H9 (cell line): ENCODE results near the gene OXER1. TPM values are rescaled to one million over a fixed set of nuclear protein-coding genes. Genes with fewer than 3 reads are reported as not detected.

Experiments
- DNase-seq: peaks from one replicate; pipeline ENCODE4 v3.0.0-alpha.2; 2017
- H2AFZ ChIP-seq: one replicate; pipeline ENCODE4 v1.6.1; 2013; ENCODE audit warnings: mild to moderate bottlenecking, low read length, control low read depth, moderate library complexity
- H2AK5ac ChIP-seq: 2 replicates; pipeline ENCODE4 v1.6.1; 2013; ENCODE audit warnings: low read length, control low read depth, mixed read lengths; ENCODE audit not compliant: insufficient read length
- H2BK120ac ChIP-seq: one replicate; pipeline ENCODE4 v1.6.1; 2013; ENCODE audit warnings: low read depth, mild to moderate bottlenecking, low read length, control low read depth, inconsistent platforms; ENCODE audit not compliant: poor library complexity, severe bottlenecking
- H2BK12ac ChIP-seq: 2 replicates; pipeline ENCODE4 v1.6.1; 2013; ENCODE audit warnings: low read length, control low read depth, mixed read lengths, low read depth; ENCODE audit not compliant: insufficient read length
- H2BK15ac ChIP-seq: 2 replicates; pipeline ENCODE4 v1.6.1; 2013; ENCODE audit warnings: low read depth, low read length, control low read depth
- H2BK20ac ChIP-seq: one replicate; pipeline ENCODE4 v1.6.1; 2013; ENCODE audit warnings: low read depth, mild to moderate bottlenecking, low read length, control low read depth, inconsistent platforms; ENCODE audit not compliant: poor library complexity, severe bottlenecking
- H2BK5ac ChIP-seq: 2 replicates; pipeline ENCODE4 v1.6.1; 2013; ENCODE audit warnings: low read length, control low read depth, mixed read lengths; ENCODE audit not compliant: insufficient read length
- H3K14ac ChIP-seq: 2 replicates; pipeline ENCODE4 v1.6.1; 2013; ENCODE audit warnings: low read length, control low read depth; ENCODE audit not compliant: insufficient read depth
- H3K18ac ChIP-seq: 2 replicates; pipeline ENCODE4 v1.6.1; 2013; ENCODE audit warnings: low read depth, mild to moderate bottlenecking, mixed read lengths, low read length, control low read depth; ENCODE audit not compliant: insufficient read length
- H3K23ac ChIP-seq: 2 replicates; pipeline ENCODE4 v1.6.1; 2013; ENCODE audit warnings: low read length, control low read depth, mixed read lengths, low read depth; ENCODE audit not compliant: insufficient read length
- H3K23me2 ChIP-seq: 2 replicates; pipeline ENCODE4 v1.6.1; 2013; ENCODE audit warnings: low read depth, mild to moderate bottlenecking, mixed read lengths, low read length, control low read depth; ENCODE audit not compliant: insufficient read length, poor library complexity, severe bottlenecking
- H3K27ac ChIP-seq: 2 replicates; pipeline ENCODE4 v1.5.1; 2013; ENCODE audit warnings: low read length, control low read depth, mixed read lengths, low read depth; ENCODE audit not compliant: insufficient read length
- H3K27me3 ChIP-seq: 2 replicates; pipeline ENCODE4 v1.6.1; 2013; ENCODE audit warnings: low read length, control low read depth, inconsistent platforms; ENCODE audit not compliant: insufficient read depth
- H3K4ac ChIP-seq: 2 replicates; pipeline ENCODE4 v1.6.1; 2013; ENCODE audit warnings: low read depth, mild to moderate bottlenecking, control low read depth, inconsistent platforms, low read length, moderate library complexity
- H3K4me1 ChIP-seq: 2 replicates; pipeline ENCODE4 v1.6.1; 2013; ENCODE audit warnings: low read length, control low read depth, inconsistent platforms; ENCODE audit not compliant: insufficient read depth
- H3K4me2 ChIP-seq: 2 replicates; pipeline ENCODE4 v1.6.1; 2013; ENCODE audit warnings: low read length, control low read depth, mixed read lengths; ENCODE audit not compliant: insufficient read length, insufficient read depth
- H3K56ac ChIP-seq: 2 replicates; pipeline ENCODE4 v1.6.1; 2013; ENCODE audit warnings: low read depth, mild to moderate bottlenecking, mixed read lengths, low read length, control low read depth; ENCODE audit not compliant: insufficient read length
- H3K79me1 ChIP-seq: 2 replicates; pipeline ENCODE4 v1.6.1; 2013; ENCODE audit warnings: low read depth, mild to moderate bottlenecking, moderate library complexity, low read length, control low read depth, inconsistent platforms; ENCODE audit not compliant: insufficient read depth, poor library complexity, severe bottlenecking
- H3K79me2 ChIP-seq: 2 replicates; pipeline ENCODE4 v1.6.1; 2013; ENCODE audit warnings: low read length, control low read depth, inconsistent platforms; ENCODE audit not compliant: insufficient read depth
- H3K9ac ChIP-seq: 2 replicates; pipeline ENCODE4 v1.6.1; 2013; ENCODE audit warnings: low read length, control low read depth, mixed read lengths; ENCODE audit not compliant: insufficient read length; ENCODE audit errors: extremely low read depth
- H3K9me3 ChIP-seq: one replicate; pipeline ENCODE4 v1.6.1; 2013; ENCODE audit warnings: low read depth, low read length, inconsistent platforms; ENCODE audit not compliant: control insufficient read depth
- H3T11ph ChIP-seq: one replicate; pipeline ENCODE4 v1.6.1; 2013; ENCODE audit warnings: mild to moderate bottlenecking, low read length, control low read depth, inconsistent platforms
- H4K20me1 ChIP-seq: one replicate; pipeline ENCODE4 v1.6.1; 2013; ENCODE audit not compliant: control insufficient read depth, insufficient read length, insufficient read depth
- H4K5ac ChIP-seq: 2 replicates; pipeline ENCODE4 v1.6.1; 2013; ENCODE audit warnings: low read depth, mild to moderate bottlenecking, mixed read lengths, low read length, control low read depth; ENCODE audit not compliant: insufficient read length
- H4K8ac ChIP-seq: replicated peaks from 2 replicates; pipeline ENCODE4 v1.6.1; 2013; ENCODE audit warnings: low read length, control low read depth, mixed read lengths, low read depth; ENCODE audit not compliant: insufficient read length
- H4K91ac ChIP-seq: 2 replicates; pipeline ENCODE4 v1.6.1; 2013; ENCODE audit warnings: low read depth, mild to moderate bottlenecking, moderate library complexity, mixed read lengths, low read length, control low read depth; ENCODE audit not compliant: insufficient read length
- H3K27ac Mint-ChIP-seq, 3 experiments: 2 replicates in 2 of 3; 3 replicates in 1 of 3; pipeline ENCODE4 v1.8.0; 2020 to 2021; ENCODE audit warnings: mixed read lengths in 3 of 3, mild to moderate bottlenecking in 1 of 3, moderate library complexity in 1 of 3
- H3K27me3 Mint-ChIP-seq: 2 replicates; pipeline ENCODE4 v1.8.0; 2021; ENCODE audit warnings: low read depth, mild to moderate bottlenecking, moderate library complexity, mixed read lengths
- H3K36me3 Mint-ChIP-seq, 3 experiments: 2 replicates in 2 of 3; 3 replicates in 1 of 3; pipeline ENCODE4 v1.8.0; 2020 to 2021; ENCODE audit warnings: low read depth in 3 of 3, mixed read lengths in 3 of 3; ENCODE audit not compliant: insufficient read depth in 1 of 3
- H3K4me1 Mint-ChIP-seq, 2 experiments: 2 replicates each; pipeline ENCODE4 v1.8.0; 2020; ENCODE audit warnings: mixed read lengths in 2 of 2
- H3K4me3 Mint-ChIP-seq, 2 experiments: 2 replicates in 1 of 2; 3 replicates in 1 of 2; pipeline ENCODE4 v1.8.0; 2020 to 2021; ENCODE audit warnings: mild to moderate bottlenecking in 2 of 2, mixed read lengths in 2 of 2, moderate library complexity in 1 of 2
- H3K9me3 Mint-ChIP-seq, 2 experiments: 2 replicates in 1 of 2; 3 replicates in 1 of 2; pipeline ENCODE4 v1.8.0; 2020; ENCODE audit warnings: mild to moderate bottlenecking in 2 of 2, mixed read lengths in 2 of 2, moderate library complexity in 1 of 2
- WGBS: extraction: QIAGEN DNeasy Blood & Tissue Kit; methylation state at CpG from one replicate; pipeline ENCODE4 v1.1.7; 2013; ENCODE audit warnings: missing lambda C conversion rate, low lambda C conversion rate, mixed read lengths; ENCODE audit not compliant: insufficient read length; ENCODE audit errors: extremely low coverage; 5-methylcytosine and 5-hydroxymethylcytosine counted together
- total RNA-seq: library from RNA; stranded (reverse); gene quantifications from 2 replicates; pipeline ENCODE4 v1.2.1, GENCODE V29; 2021
- TF ChIP-seq, protein P1 (sequence below): fragments of 200-600 bp; sonication (generic); conservative IDR thresholded peaks from 3 replicates; pipeline ENCODE4 v1.8.0; 2021; ENCODE audit warnings: antibody characterized with exemption, mild to moderate bottlenecking

The OXER1 gene
- total RNA-seq, 1 experiment from 2014 or later, result 1.6 TPM

- Histone ChIP-seq H4K91ac (no peak overlapping the region), H2BK12ac (no peak overlapping the region), H3K9ac (no peak overlapping the region), H3K27ac (no peak overlapping the region), H4K8ac (no peak overlapping the region), H2BK5ac (no peak overlapping the region), H4K5ac (no peak overlapping the region), H2AFZ (no peak overlapping the region), H2BK15ac (no peak overlapping the region), H3K4ac (no peak overlapping the region), H3T11ph (no peak overlapping the region), H3K79me2 (no peaks in the 10 kb centered on the region), H2AK5ac (no peak overlapping the region), H3K23me2 (no peaks in the 10 kb centered on the region), H4K20me1 (no peaks in the 10 kb centered on the region), H3K79me1 (no peaks in the 10 kb centered on the region), H3K14ac (no peak overlapping the region), H3K9me3 (no peaks in the 10 kb centered on the region), H3K4me2 (no peak overlapping the region), H2BK20ac (no peak overlapping the region), H2BK120ac (no peak overlapping the region), H3K56ac (no peak overlapping the region), H3K27me3 (0 out of 2 replicates have a peak, but pooled peaks cover 2% of the 10 kb centered on the region), H3K23ac (no peak overlapping the region), H3K18ac (no peak overlapping the region), H3K4me1 (no peaks in the 10 kb centered on the region)
- DNase-seq, result no peak
- H3K4me1 Mint-ChIP-seq, result peaks cover 16 to 18% of the 10 kb centered on the region in 2 experiments
- no peaks in the 10 kb centered on the region; a peak in 1 of 7 replicates for H3K36me3 Mint-ChIP-seq
- TF ChIP-seq, protein P1, sequence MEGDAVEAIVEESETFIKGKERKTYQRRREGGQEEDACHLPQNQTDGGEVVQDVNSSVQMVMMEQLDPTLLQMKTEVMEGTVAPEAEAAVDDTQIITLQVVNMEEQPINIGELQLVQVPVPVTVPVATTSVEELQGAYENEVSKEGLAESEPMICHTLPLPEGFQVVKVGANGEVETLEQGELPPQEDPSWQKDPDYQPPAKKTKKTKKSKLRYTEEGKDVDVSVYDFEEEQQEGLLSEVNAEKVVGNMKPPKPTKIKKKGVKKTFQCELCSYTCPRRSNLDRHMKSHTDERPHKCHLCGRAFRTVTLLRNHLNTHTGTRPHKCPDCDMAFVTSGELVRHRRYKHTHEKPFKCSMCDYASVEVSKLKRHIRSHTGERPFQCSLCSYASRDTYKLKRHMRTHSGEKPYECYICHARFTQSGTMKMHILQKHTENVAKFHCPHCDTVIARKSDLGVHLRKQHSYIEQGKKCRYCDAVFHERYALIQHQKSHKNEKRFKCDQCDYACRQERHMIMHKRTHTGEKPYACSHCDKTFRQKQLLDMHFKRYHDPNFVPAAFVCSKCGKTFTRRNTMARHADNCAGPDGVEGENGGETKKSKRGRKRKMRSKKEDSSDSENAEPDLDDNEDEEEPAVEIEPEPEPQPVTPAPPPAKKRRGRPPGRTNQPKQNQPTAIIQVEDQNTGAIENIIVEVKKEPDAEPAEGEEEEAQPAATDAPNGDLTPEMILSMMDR, result no peak
- no peak overlapping the region for H3K4me3 Mint-ChIP-seq
- no CpG with 5 or more reads among the region's 5 CpGs for WGBS
- peaks cover 16% of the 10 kb centered on the region for H3K27me3 Mint-ChIP-seq
- H3K27ac Mint-ChIP-seq, result no peak overlapping the region
- H3K9me3 Mint-ChIP-seq, result no peaks in the 10 kb centered on the region
These were observed 41.0 kb upstream of the OXER1 start for GRCh38 chr2:42804891-42805290.
